ENCODE results near the gene KIAA1217.

DNA sequence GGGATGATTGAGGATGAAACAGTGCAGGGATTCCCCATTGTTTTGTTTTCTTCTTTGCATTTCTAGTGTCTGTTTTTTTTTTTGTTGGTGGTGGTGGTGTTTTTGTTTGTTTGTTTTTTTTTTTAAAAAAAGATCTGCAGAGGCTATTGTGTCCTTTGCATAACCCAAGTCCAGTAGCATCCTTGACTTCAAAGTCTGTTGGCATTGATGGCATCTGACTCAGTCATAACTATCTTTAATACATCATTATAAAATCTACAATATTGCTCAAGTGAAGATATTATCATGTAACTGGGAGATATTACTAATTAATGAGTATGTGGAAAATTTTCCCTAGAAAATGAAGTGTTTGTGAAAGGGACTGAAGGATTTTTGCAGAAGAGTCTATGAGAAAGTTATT is 70.2 kb downstream of the KIAA1217 start:
- TF ChIP-seq POLR2AphosphoS5 (IDR thresholded peaks at IDR 0.05; ENCODE audit: low read depth, low read length) (no peak), SIN3A (IDR thresholded peaks at IDR 0.05; ENCODE audit: borderline replicate concordance, insufficient read depth, low read length) (no peak), TAF1 (IDR thresholded peaks at IDR 0.05; ENCODE audit: borderline replicate concordance, insufficient read depth, low read length) (no peak), FOXP2 (optimal IDR thresholded peaks at IDR 0.05; ENCODE audit: borderline replicate concordance, extremely low read depth, extremely low read length, insufficient read depth) (no peak)
- TF ChIP-seq, protein P1, sequence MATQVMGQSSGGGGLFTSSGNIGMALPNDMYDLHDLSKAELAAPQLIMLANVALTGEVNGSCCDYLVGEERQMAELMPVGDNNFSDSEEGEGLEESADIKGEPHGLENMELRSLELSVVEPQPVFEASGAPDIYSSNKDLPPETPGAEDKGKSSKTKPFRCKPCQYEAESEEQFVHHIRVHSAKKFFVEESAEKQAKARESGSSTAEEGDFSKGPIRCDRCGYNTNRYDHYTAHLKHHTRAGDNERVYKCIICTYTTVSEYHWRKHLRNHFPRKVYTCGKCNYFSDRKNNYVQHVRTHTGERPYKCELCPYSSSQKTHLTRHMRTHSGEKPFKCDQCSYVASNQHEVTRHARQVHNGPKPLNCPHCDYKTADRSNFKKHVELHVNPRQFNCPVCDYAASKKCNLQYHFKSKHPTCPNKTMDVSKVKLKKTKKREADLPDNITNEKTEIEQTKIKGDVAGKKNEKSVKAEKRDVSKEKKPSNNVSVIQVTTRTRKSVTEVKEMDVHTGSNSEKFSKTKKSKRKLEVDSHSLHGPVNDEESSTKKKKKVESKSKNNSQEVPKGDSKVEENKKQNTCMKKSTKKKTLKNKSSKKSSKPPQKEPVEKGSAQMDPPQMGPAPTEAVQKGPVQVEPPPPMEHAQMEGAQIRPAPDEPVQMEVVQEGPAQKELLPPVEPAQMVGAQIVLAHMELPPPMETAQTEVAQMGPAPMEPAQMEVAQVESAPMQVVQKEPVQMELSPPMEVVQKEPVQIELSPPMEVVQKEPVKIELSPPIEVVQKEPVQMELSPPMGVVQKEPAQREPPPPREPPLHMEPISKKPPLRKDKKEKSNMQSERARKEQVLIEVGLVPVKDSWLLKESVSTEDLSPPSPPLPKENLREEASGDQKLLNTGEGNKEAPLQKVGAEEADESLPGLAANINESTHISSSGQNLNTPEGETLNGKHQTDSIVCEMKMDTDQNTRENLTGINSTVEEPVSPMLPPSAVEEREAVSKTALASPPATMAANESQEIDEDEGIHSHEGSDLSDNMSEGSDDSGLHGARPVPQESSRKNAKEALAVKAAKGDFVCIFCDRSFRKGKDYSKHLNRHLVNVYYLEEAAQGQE (IDR thresholded peaks at IDR 0.05; ENCODE audit: insufficient read depth in 1 of 2, low read depth in 2 of 2, low read length in 2 of 2), result no peak

All from PFSK-1 (cell line).